HepG2 (cell line): ENCODE data around the gene VAPB. TPM values are rescaled to one million over a fixed set of nuclear protein-coding genes. Genes with fewer than 3 reads are reported as not detected.

Experiments used
- ATF7 ChIP-seq, 2 experiments: fragments of 450-650 bp in 1 of 2; sonication (generic) in 1 of 2; formaldehyde crosslinking in 1 of 2; IDR thresholded peaks; 2 replicates each; pipeline versions ENCODE4 v1.4.0 to v1.6.1; 2016 to 2020; ENCODE audit warnings: antibody characterized with exemption in 1 of 2, mild to moderate bottlenecking in 1 of 2, missing genetic modification reagents in 1 of 2
- BCL6 ChIP-seq: IDR thresholded peaks from 2 replicates; pipeline ENCODE4 v1.6.1; 2016; ENCODE audit warnings: missing genetic modification reagents, missing compliant biosample characterization
- FOXA1 ChIP-seq, 2 experiments: fragments of 450-650 bp in 1 of 2; sonication (generic) in 1 of 2; formaldehyde crosslinking in 1 of 2; IDR thresholded peaks; 2 replicates each; pipeline versions ENCODE4 v1.4.0 to v1.6.1; 2016 to 2020; ENCODE audit warnings: missing genetic modification reagents in 1 of 2
- HOXA3 ChIP-seq: sonication (generic); formaldehyde crosslinking; IDR thresholded peaks from 2 replicates; pipeline ENCODE4 v1.5.0; 2020; ENCODE audit warnings: missing genetic modification reagents
- SOX5 ChIP-seq: IDR thresholded peaks from 2 replicates; pipeline ENCODE4 v1.6.1; 2016; ENCODE audit warnings: borderline replicate concordance
- SOX6 ChIP-seq, 2 experiments: fragments of 450-650 bp in 1 of 2; sonication (generic) in 1 of 2; formaldehyde crosslinking in 1 of 2; IDR thresholded peaks; 2 replicates each; pipeline versions ENCODE4 v1.4.0 to v1.6.1; 2017 to 2020; ENCODE audit warnings: antibody characterized with exemption in 1 of 2, mild to moderate bottlenecking in 1 of 2, missing genetic modification reagents in 1 of 2
- TBL1XR1 ChIP-seq: fragments of 150-350 bp; IDR thresholded peaks from 2 replicates; pipeline ENCODE4 v1.6.1; 2014; ENCODE audit warnings: borderline replicate concordance, low read length; ENCODE audit not compliant: partially characterized antibody
- ZFP37 ChIP-seq: sonication (generic); formaldehyde crosslinking; IDR thresholded peaks from 2 replicates; pipeline ENCODE4 v1.4.0; 2020; ENCODE audit warnings: missing genetic modification reagents, borderline replicate concordance
- ZNF674 ChIP-seq: sonication (generic); formaldehyde crosslinking; IDR thresholded peaks from 2 replicates; pipeline ENCODE4 v1.5.0; 2020; ENCODE audit warnings: low read depth, mild to moderate bottlenecking, missing genetic modification reagents
- polyA plus RNA-seq, 8 experiments: library from polyadenylated mRNA; depleted of rRNA in 3 of 8; stranded (reverse) in 7 of 8; unstranded in 1 of 8; fragments of >200 nt; fragmentation: Illumina TruSeq in 4 of 8; extraction: Trizol in 4 of 8; gene quantifications; 2 replicates each; pipeline versions ENCODE4 v1.2.1 to v1.2.3, GENCODE V29; 2011 to 2016; ENCODE audit warnings: low read depth in 4 of 8, missing spikeins in 1 of 8, mixed read lengths in 1 of 8; ENCODE audit not compliant: insufficient read depth in 1 of 8
- total RNA-seq, 5 experiments: library from RNA; depleted of rRNA; stranded (reverse); fragments of >200 nt; fragmentation: Illumina TruSeq; extraction: Trizol; gene quantifications; 2 replicates each; pipeline ENCODE4 v1.2.3, GENCODE V29; 2016; ENCODE audit warnings: low read depth in 1 of 5
- TF ChIP-seq, protein P1 (sequence below), 2 experiments: sonication (generic) in 1 of 2; formaldehyde crosslinking in 1 of 2; IDR thresholded peaks; 2 replicates each; pipeline versions ENCODE4 v1.6.1 to v1.9.0; 2014 to 2022; ENCODE audit warnings: antibody characterized with exemption in 1 of 2, borderline replicate concordance in 1 of 2, inconsistent platforms in 1 of 2, low read depth in 1 of 2, missing genetic modification reagents in 1 of 2
- TF ChIP-seq, protein P2 (sequence below): sonication (generic); formaldehyde crosslinking; IDR thresholded peaks from 2 replicates; pipeline ENCODE4 v1.5.1; 2020; ENCODE audit warnings: mild to moderate bottlenecking, missing genetic modification reagents
- TF ChIP-seq, protein P3 (sequence below): sonication (generic); formaldehyde crosslinking; conservative IDR thresholded peaks from 2 replicates; pipeline ENCODE4 v1.4.0; 2020; ENCODE audit warnings: missing genetic modification reagents

VAPB gene
- total and polyA plus RNA-seq, 2 of the 13 experiments (the other 11 are each of a cell fraction or from before 2014, with no cell fraction given), result 18.6 to 48.5 TPM

DNA sequence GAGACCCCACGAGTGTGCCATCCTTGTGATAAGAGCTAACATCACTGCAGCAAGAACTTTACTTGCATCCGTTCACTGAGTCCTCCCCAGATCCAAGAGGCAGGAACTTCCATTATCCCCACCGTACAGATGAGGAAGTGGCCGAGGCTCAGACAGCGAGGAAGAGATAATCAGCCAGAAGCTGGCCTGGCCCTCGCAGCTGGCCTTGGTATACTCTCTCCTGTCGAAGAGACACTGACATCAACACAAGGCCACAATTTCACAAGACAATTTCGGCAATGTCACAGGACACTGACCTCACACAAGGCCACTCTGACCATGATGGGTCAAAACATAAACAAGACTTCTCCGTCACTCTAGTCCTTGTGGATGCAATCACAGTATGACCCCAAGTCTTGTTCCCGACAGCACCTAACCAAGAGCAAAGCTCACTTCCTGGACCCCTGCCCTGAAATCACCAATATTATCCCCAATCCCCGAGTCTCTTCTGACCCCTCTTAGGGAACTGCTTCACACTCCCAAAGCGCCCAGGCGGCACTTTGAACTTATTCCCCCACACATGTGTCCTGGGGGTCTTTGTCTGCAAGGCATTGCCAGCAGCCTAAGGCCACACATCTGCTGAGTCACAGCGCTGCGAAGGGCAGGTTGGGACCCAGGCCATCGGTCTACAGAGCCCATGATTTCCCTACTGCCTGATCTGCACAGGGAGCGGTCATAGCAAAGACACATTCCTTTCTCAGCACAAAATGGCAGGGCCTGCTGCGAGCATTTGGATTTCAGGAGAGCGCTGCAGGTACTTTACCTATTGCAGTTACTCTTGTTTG lies 14.8 kb upstream of the VAPB start (continued):
- TF ChIP-seq TBL1XR1 (no peak), ZNF674 (CRISPR knock-in tag) (no peak), ATF7 (IDR thresholded peaks at IDR 0.05) (no peak), ATF7 (CRISPR knock-in tag; IDR thresholded peaks at IDR 0.05) (0 out of 2 replicates have a peak, but pooled peaks have one; percentile 51), ZFP37 (no peak), BCL6 (CRISPR knock-in tag) (peak; percentile 52), SOX6 (IDR thresholded peaks at IDR 0.05) (no peak), SOX6 (CRISPR knock-in tag; IDR thresholded peaks at IDR 0.05) (0 out of 2 replicates have a peak, but pooled peaks have one; percentile 32), FOXA1 (IDR thresholded peaks at IDR 0.05) (no peak), FOXA1 (CRISPR knock-in tag; IDR thresholded peaks at IDR 0.05) (peak; percentile 47), SOX5 (CRISPR knock-in tag) (peak; percentile 61; the same call in 1 of the 2 replicates), HOXA3 (CRISPR knock-in tag) (peak; percentile 51)
- TF ChIP-seq, protein P1, sequence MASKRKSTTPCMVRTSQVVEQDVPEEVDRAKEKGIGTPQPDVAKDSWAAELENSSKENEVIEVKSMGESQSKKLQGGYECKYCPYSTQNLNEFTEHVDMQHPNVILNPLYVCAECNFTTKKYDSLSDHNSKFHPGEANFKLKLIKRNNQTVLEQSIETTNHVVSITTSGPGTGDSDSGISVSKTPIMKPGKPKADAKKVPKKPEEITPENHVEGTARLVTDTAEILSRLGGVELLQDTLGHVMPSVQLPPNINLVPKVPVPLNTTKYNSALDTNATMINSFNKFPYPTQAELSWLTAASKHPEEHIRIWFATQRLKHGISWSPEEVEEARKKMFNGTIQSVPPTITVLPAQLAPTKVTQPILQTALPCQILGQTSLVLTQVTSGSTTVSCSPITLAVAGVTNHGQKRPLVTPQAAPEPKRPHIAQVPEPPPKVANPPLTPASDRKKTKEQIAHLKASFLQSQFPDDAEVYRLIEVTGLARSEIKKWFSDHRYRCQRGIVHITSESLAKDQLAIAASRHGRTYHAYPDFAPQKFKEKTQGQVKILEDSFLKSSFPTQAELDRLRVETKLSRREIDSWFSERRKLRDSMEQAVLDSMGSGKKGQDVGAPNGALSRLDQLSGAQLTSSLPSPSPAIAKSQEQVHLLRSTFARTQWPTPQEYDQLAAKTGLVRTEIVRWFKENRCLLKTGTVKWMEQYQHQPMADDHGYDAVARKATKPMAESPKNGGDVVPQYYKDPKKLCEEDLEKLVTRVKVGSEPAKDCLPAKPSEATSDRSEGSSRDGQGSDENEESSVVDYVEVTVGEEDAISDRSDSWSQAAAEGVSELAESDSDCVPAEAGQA (IDR thresholded peaks at IDR 0.05; ENCODE audit: low read depth), result no peak; the same call in 1 of the 2 replicates
- TF ChIP-seq, protein P1 (CRISPR knock-in tag; IDR thresholded peaks at IDR 0.05; ENCODE audit: borderline replicate concordance), result no peak
- TF ChIP-seq, protein P2, sequence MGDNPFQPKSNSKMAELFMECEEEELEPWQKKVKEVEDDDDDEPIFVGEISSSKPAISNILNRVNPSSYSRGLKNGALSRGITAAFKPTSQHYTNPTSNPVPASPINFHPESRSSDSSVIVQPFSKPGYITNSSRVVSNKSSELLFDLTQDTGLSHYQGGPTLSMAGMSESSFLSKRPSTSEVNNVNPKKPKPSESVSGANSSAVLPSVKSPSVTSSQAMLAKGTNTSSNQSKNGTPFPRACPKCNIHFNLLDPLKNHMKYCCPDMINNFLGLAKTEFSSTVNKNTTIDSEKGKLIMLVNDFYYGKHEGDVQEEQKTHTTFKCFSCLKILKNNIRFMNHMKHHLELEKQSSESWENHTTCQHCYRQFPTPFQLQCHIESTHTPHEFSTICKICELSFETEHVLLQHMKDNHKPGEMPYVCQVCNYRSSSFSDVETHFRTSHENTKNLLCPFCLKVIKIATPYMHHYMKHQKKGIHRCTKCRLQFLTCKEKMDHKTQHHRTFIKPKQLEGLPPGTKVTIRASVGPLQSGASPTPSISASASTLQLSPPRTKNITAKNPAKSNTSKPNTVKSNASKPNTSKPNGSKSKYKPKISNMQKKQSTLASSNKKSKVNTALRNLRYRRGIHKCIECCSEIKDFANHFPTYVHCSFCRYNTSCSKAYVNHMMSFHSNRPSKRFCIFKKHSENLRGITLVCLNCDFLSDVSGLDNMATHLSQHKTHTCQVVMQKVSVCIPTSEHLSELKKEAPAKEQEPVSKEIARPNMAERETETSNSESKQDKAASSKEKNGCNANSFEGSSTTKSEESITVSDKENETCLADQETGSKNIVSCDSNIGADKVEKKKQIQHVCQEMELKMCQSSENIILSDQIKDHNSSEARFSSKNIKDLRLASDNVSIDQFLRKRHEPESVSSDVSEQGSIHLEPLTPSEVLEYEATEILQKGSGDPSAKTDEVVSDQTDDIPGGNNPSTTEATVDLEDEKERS (CRISPR knock-in tag), result peak; percentile 73; the same call in 1 of the 2 replicates
- TF ChIP-seq, protein P3, sequence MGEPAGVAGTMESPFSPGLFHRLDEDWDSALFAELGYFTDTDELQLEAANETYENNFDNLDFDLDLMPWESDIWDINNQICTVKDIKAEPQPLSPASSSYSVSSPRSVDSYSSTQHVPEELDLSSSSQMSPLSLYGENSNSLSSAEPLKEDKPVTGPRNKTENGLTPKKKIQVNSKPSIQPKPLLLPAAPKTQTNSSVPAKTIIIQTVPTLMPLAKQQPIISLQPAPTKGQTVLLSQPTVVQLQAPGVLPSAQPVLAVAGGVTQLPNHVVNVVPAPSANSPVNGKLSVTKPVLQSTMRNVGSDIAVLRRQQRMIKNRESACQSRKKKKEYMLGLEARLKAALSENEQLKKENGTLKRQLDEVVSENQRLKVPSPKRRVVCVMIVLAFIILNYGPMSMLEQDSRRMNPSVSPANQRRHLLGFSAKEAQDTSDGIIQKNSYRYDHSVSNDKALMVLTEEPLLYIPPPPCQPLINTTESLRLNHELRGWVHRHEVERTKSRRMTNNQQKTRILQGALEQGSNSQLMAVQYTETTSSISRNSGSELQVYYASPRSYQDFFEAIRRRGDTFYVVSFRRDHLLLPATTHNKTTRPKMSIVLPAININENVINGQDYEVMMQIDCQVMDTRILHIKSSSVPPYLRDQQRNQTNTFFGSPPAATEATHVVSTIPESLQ (CRISPR knock-in tag), result no peak
